HCT116 (cell line): ENCODE results near the gene GALT. TPM values are rescaled to one million over a fixed set of nuclear protein-coding genes. Genes with fewer than 3 reads are reported as not detected.

Source experiments
- ATAC-seq: fragments of 200-7000 bp; cut with Tn5 transposase; 2 replicates; pipeline ENCODE4 v1.9.1; 2020; ENCODE audit warnings: mild to moderate bottlenecking, moderate library complexity
- BruUV-seq: library from RNA; stranded (reverse); fragments of 400-500 nt; replicated peaks from 2 replicates; lab custom pipeline; 2021; lab: Mats Ljungman, UMichigan
- CTCF ChIA-PET: fragments of 300-600 bp; sonication (Branson Sonifier 250); formaldehyde crosslinking; loops from one replicate; lab custom pipeline; 2021; ENCODE audit warnings: antibody characterized with exemption; lab: Charles Lee
- POLR2A ChIA-PET: fragments of 300-600, 350-600 bp; sonication (Branson Sonifier 250); formaldehyde crosslinking; loops from one replicate; lab custom pipeline; 2021; ENCODE audit warnings: antibody characterized with exemption; lab: Charles Lee
- RAD21 ChIA-PET, 2 experiments: fragments of 300-600 bp; sonication (Branson Sonifier 250); formaldehyde crosslinking; loops; one replicate each; lab custom pipeline; 2023; ENCODE audit warnings: low total read pairs in 2 of 2; ENCODE audit not compliant: uncharacterized antibody in 2 of 2, unreplicated experiment in 2 of 2, low non-redundant PET in 1 of 2; lab: Charles Lee
- DNase-seq: peaks from one replicate; pipeline ENCODE4 v3.0.0-alpha.2; 2010; ENCODE audit warnings: low read depth, low spot score
- H2AFZ ChIP-seq: fragments of 200-600 bp; shearing (Covaris generic), sonication (generic); 2 replicates; pipeline ENCODE4 v1.6.1; 2017; ENCODE audit warnings: low read depth, mixed run types, mixed read lengths, antibody characterized with exemption, low read length; ENCODE audit not compliant: poor library complexity, severe bottlenecking
- H3K27ac ChIP-seq: 2 replicates; pipeline ENCODE4 v1.5.1; 2012; ENCODE audit warnings: low read depth, low read length
- H3K27me3 ChIP-seq: fragments of 200-600 bp; sonication (generic); 2 replicates; pipeline ENCODE4 v1.6.1; 2016; ENCODE audit warnings: mixed run types, low read length, mixed read lengths; ENCODE audit not compliant: insufficient read depth
- H3K36me3 ChIP-seq, 2 experiments: fragments of 200-500 bp in 1 of 2; fragments of 200-600 bp in 1 of 2; sonication (Bioruptor generic) in 1 of 2; sonication (generic) in 1 of 2; 2 replicates each; pipeline versions ENCODE4 v1.5.1 to v1.6.1; 2014 to 2016; ENCODE audit warnings: low read length in 2 of 2, inconsistent platforms in 1 of 2, mixed read lengths in 1 of 2, mixed run types in 1 of 2; ENCODE audit not compliant: insufficient read depth in 2 of 2, control insufficient read depth in 1 of 2
- H3K4me1 ChIP-seq, 2 experiments: fragments of 200-600 bp in 1 of 2; sonication (generic) in 1 of 2; 2 replicates each; pipeline versions ENCODE4 v1.5.1 to v1.6.1; 2012 to 2017; ENCODE audit warnings: low read length in 2 of 2, inconsistent platforms in 1 of 2, mild to moderate bottlenecking in 1 of 2, mixed read lengths in 1 of 2, mixed run types in 1 of 2, moderate library complexity in 1 of 2; ENCODE audit not compliant: insufficient read depth in 2 of 2, control insufficient read depth in 1 of 2
- H3K4me2 ChIP-seq: fragments of 200-600 bp; sonication (generic); 2 replicates; pipeline ENCODE4 v1.6.1; 2017; ENCODE audit warnings: mixed run types, low read length, mixed read lengths
- H3K4me3 ChIP-seq, 2 experiments: fragments of 200-600 bp in 1 of 2; sonication (generic) in 1 of 2; replicated peaks in 1 of 2; 2 replicates each; pipeline ENCODE4 v1.5.1; 2011 to 2016; ENCODE audit warnings: low read length in 2 of 2, control low read depth in 1 of 2, low read depth in 1 of 2, mild to moderate bottlenecking in 1 of 2, mixed read lengths in 1 of 2, mixed run types in 1 of 2
- H3K79me2 ChIP-seq: fragments of 200-600 bp; sonication (generic); 2 replicates; pipeline ENCODE4 v1.6.1; 2017; ENCODE audit warnings: mild to moderate bottlenecking, mixed run types, low read length, moderate library complexity, mixed read lengths; ENCODE audit not compliant: insufficient read depth
- H3K9ac ChIP-seq: fragments of 200-600 bp; sonication (generic); 2 replicates; pipeline ENCODE4 v1.6.1; 2016; ENCODE audit warnings: low read length, mixed read lengths
- H3K9me2 ChIP-seq: fragments of 200-600 bp; sonication (generic), shearing (Covaris generic); 2 replicates; pipeline ENCODE4 v1.6.1; 2017; ENCODE audit warnings: mixed run types, mild to moderate bottlenecking, moderate library complexity; ENCODE audit not compliant: insufficient read depth
- H3K9me3 ChIP-seq, 2 experiments: fragments of 200-500 bp in 1 of 2; fragments of 200-600 bp in 1 of 2; sonication (Bioruptor generic) in 1 of 2; sonication (generic) in 1 of 2; 2 replicates each; pipeline ENCODE4 v1.6.1; 2014 to 2017; ENCODE audit warnings: low read length in 2 of 2, mixed read lengths in 2 of 2, inconsistent platforms in 1 of 2, low read depth in 1 of 2, mild to moderate bottlenecking in 1 of 2, mixed run types in 1 of 2, moderate library complexity in 1 of 2; ENCODE audit not compliant: control insufficient read depth in 1 of 2, insufficient read depth in 1 of 2
- H4K20me1 ChIP-seq: fragments of 200-600 bp; sonication (generic), shearing (Covaris generic); 2 replicates; pipeline ENCODE4 v1.6.1; 2017; ENCODE audit warnings: mixed run types, mild to moderate bottlenecking, moderate library complexity; ENCODE audit not compliant: insufficient read depth
- CBX3 ChIP-seq: IDR thresholded peaks from 2 replicates; pipeline ENCODE4 v1.6.1; 2012; ENCODE audit warnings: low read depth
- EZH2 ChIP-seq: fragments of 200-600 bp; sonication (generic); IDR thresholded peaks from 2 replicates; pipeline ENCODE4 v1.6.1; 2017; ENCODE audit warnings: antibody characterized with exemption, mixed run types
- SRF ChIP-seq: IDR thresholded peaks from 2 replicates; pipeline ENCODE4 v1.6.1; 2012; ENCODE audit warnings: low read depth
- intact Hi-C: fragments of 100-400 bp; cut with micrococcal nuclease; formaldehyde crosslinking; loops from 2 replicates; pipeline ENCODE4 v1.10.0; 2022
- total RNA-seq: library from RNA; stranded (reverse); gene quantifications from one replicate; pipeline ENCODE4 v1.2.1, GENCODE V29; 2021; ENCODE audit not compliant: unreplicated experiment
- TF ChIP-seq, protein P1 (sequence below): IDR thresholded peaks from 2 replicates; pipeline ENCODE4 v1.6.1; 2012; ENCODE audit warnings: low read depth

GALT gene
- total RNA-seq, 1 experiment from 2014 or later, result 28.2 TPM

DNA sequence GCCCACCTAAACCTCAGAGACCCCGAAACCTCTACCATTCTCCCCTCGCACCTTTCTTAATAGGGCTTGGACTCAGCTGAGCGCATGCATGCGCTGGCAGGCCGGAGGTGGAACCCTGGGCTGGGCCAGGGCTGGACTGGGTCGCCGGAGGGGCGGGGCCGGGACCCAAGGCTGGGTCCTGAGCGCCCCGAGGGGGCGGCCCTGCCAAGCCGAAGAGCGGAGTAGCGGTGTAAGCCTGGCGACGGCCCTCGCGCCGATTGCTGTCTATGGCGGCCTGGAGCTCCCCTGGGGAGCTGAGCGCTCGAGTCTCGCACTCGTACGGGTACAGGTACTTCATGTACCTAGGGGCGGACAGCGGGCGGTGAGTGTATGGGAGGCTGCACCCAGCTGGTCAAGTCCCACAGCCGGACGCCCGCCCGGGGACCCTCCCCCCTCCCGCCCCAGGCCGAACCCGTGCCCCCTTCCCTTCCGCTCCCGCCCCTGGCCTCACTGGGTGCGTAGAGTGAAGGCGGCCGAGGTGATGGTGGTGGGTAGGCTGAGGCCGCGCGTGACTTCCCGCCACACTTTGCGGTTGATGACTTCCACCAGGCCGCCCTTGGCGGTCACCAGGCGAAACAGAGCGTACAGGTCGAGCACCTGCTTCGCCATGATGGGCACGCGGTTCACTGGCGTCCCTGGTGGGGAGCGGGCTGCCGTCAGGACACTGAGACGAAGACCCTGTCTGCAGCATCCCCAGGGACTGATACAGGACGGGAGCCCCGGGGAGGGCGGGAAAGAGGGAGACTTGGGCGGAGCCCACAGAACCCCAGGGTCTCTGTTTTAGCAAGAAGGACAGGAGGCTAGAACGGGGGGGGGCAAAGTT, 22.9 kb upstream of the GALT start:
- no peak overlapping the region for H3K4me3 ChIP-seq
- peaks cover 11 to 20% of the 10 kb centered on the region in 2 experiments for H3K4me1 ChIP-seq
- CTCF ChIA-PET, result interaction anchor here (1.0 kb wide), 1 partner anchor 10 kb away, joined by 3 read pairs; no protein-coding TSS in a partner anchor
- RAD21 ChIA-PET, result no interaction called here
- H3K36me3 ChIP-seq, result no peaks in the 10 kb centered on the region
- POLR2A ChIA-PET, result no interaction called here
- H3K79me2 ChIP-seq, result peaks cover 5% of the 10 kb centered on the region; the same call in 1 of the 2 replicates
- intact Hi-C loops, result no loop called here
- no peaks in the 10 kb centered on the region for H3K9me2 ChIP-seq
- H3K27me3 ChIP-seq, result peaks cover 8% of the 10 kb centered on the region; the same call in 1 of the 2 replicates
- ATAC-seq (no peak), DNase-seq (no peak)
- H3K9me3 ChIP-seq, result no peaks in the 10 kb centered on the region
- H3K9ac ChIP-seq, result no peak overlapping the region
- no peak overlapping the region for H3K4me2 ChIP-seq
- BruUV-seq, result no TSS peak
- TF ChIP-seq SRF (no peak), EZH2 (no peak), CBX3 (no peak)
- TF ChIP-seq, protein P1, sequence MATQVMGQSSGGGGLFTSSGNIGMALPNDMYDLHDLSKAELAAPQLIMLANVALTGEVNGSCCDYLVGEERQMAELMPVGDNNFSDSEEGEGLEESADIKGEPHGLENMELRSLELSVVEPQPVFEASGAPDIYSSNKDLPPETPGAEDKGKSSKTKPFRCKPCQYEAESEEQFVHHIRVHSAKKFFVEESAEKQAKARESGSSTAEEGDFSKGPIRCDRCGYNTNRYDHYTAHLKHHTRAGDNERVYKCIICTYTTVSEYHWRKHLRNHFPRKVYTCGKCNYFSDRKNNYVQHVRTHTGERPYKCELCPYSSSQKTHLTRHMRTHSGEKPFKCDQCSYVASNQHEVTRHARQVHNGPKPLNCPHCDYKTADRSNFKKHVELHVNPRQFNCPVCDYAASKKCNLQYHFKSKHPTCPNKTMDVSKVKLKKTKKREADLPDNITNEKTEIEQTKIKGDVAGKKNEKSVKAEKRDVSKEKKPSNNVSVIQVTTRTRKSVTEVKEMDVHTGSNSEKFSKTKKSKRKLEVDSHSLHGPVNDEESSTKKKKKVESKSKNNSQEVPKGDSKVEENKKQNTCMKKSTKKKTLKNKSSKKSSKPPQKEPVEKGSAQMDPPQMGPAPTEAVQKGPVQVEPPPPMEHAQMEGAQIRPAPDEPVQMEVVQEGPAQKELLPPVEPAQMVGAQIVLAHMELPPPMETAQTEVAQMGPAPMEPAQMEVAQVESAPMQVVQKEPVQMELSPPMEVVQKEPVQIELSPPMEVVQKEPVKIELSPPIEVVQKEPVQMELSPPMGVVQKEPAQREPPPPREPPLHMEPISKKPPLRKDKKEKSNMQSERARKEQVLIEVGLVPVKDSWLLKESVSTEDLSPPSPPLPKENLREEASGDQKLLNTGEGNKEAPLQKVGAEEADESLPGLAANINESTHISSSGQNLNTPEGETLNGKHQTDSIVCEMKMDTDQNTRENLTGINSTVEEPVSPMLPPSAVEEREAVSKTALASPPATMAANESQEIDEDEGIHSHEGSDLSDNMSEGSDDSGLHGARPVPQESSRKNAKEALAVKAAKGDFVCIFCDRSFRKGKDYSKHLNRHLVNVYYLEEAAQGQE, result no peak
- TF ChIP-seq, all 23 proteins: peak for 0
- no peak overlapping the region for H2AFZ ChIP-seq
- H4K20me1 ChIP-seq, result no peaks in the 10 kb centered on the region
- no peak overlapping the region for H3K27ac ChIP-seq
